Neutrophil (primary cell): Measurements from ENCODE around the gene DNMT3A.
"Not testable (repeated sequence)": the region's sequence is repeated elsewhere in the genome, so short reads cannot be mapped to it uniquely, and the experiment has no call there.

Experiments used
- H3K27ac ChIP-seq: fragments of 200-600 bp; sonication (generic); 2 replicates; pipeline ENCODE4 v1.5.1; 2016; ENCODE audit warnings: mild to moderate bottlenecking, moderate library complexity
- H3K27me3 ChIP-seq: fragments of 200-600 bp; sonication (generic); 2 replicates; pipeline ENCODE4 v1.6.0; 2016; ENCODE audit warnings: mild to moderate bottlenecking
- H3K36me3 ChIP-seq: fragments of 200-600 bp; sonication (generic); 2 replicates; pipeline ENCODE4 v1.5.1; 2017
- H3K4me1 ChIP-seq, 2 experiments: fragments of 200-600 bp in 1 of 2; sonication (generic) in 1 of 2; 1 replicate in 1 of 2; 2 replicates in 1 of 2; pipeline versions ENCODE4 v1.5.1 to v1.6.1; 2013 to 2016; ENCODE audit warnings: low read depth in 1 of 2, low read length in 1 of 2, mild to moderate bottlenecking in 1 of 2, moderate library complexity in 1 of 2; ENCODE audit not compliant: control insufficient read depth in 1 of 2, insufficient read depth in 1 of 2
- H3K4me3 ChIP-seq, 2 experiments: fragments of 200-600 bp in 1 of 2; sonication (generic) in 1 of 2; 1 replicate in 1 of 2; 2 replicates in 1 of 2; pipeline ENCODE4 v1.5.1; 2013 to 2016; ENCODE audit warnings: low read depth in 1 of 2, low read length in 1 of 2, mild to moderate bottlenecking in 1 of 2, moderate library complexity in 1 of 2
- H3K9me3 ChIP-seq: fragments of 200-600 bp; sonication (generic); 2 replicates; pipeline ENCODE4 v1.5.1; 2016
- TF ChIP-seq, protein P1 (sequence below): fragments of 200-600 bp; sonication (generic); IDR thresholded peaks from 2 replicates; pipeline ENCODE4 v1.5.1; 2016; ENCODE audit warnings: antibody characterized with exemption

The DNMT3A gene

DNA sequence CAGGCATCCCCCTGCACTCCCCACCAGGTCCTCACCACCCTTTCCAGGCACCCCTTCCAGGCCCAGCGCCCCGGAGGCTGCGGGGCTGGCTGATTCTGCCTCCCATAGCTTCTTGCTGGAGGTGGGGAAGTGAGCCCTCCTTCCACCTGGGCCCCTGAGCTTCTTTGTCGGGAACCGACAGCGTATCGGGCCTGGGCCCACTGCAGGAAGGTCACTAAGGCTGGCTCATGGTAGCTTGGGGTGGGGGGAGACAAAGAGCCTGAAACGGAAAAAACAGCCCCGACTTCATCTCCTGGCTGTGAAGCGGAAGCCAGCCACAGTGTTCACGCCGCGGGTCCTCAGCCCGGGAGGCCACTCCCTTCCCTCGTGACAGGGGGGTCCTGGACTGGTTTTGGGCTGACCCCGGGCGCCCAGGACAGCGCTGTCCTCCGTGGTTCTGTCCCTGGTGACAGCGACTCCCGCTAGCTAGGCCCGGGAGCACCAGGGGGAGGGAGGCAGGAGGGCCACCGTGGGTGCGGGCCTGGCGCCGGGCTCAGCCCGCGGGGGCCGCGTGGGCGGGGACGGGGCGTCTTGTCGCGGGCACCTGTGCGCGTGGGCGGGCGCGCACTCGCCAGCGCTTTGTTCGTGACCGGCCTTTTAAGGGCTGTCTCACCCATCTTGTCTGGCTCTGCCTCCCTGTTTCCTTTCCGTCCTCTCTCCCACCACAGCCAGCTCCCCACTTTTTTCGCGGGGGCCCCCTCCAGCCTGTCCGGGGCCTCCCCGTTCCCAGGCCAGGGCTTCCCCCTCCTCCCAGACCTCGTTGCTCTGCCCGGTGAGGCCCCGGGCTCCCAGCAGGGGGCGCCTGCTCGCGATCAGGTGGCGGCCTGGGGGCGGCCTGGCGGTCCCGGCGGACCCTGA is 64.9 kb downstream of the DNMT3A start:
- H3K4me3 ChIP-seq: peak overlapping the region; percentile 44 to 53
- H3K4me1 ChIP-seq: peaks cover 24 to 26% of the 10 kb centered on the region in 2 experiments
- H3K9me3 ChIP-seq: no peaks in the 10 kb centered on the region
- peaks cover 9% of the 10 kb centered on the region for H3K27me3 ChIP-seq
- peaks cover 50% of the 10 kb centered on the region for H3K36me3 ChIP-seq
- TF ChIP-seq, protein P1, sequence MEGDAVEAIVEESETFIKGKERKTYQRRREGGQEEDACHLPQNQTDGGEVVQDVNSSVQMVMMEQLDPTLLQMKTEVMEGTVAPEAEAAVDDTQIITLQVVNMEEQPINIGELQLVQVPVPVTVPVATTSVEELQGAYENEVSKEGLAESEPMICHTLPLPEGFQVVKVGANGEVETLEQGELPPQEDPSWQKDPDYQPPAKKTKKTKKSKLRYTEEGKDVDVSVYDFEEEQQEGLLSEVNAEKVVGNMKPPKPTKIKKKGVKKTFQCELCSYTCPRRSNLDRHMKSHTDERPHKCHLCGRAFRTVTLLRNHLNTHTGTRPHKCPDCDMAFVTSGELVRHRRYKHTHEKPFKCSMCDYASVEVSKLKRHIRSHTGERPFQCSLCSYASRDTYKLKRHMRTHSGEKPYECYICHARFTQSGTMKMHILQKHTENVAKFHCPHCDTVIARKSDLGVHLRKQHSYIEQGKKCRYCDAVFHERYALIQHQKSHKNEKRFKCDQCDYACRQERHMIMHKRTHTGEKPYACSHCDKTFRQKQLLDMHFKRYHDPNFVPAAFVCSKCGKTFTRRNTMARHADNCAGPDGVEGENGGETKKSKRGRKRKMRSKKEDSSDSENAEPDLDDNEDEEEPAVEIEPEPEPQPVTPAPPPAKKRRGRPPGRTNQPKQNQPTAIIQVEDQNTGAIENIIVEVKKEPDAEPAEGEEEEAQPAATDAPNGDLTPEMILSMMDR: peak; percentile 75
- H3K27ac ChIP-seq: no peak overlapping the region

DNA sequence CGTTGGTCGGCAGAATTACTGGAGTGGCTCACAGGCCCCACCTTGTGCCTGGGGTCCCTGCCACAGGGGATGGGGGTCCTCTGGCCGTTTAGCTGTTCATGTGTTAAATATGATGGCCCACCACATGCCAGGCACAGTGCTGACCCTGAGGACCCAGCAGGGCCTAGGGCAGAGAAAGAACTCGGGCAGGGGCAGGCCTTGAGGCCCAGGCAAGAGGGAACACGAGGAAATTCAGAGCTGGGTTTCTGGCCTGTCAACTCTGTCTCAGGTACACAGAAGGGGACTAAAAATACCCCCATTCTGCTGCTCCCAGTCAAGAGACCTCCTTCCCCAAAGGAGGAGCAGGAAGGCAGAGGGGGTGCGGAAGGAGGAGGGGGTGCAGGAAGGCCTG is 66.2 kb downstream of the DNMT3A start:
- no peak overlapping the region for H3K27ac ChIP-seq
- H3K9me3 ChIP-seq: no peaks in the 10 kb centered on the region
- no peak overlapping the region for H3K4me3 ChIP-seq
- H3K36me3 ChIP-seq: peaks cover 50% of the 10 kb centered on the region
- H3K27me3 ChIP-seq: peaks cover 9% of the 10 kb centered on the region
- H3K4me1 ChIP-seq: peaks cover 24 to 26% of the 10 kb centered on the region in 2 experiments
- TF ChIP-seq, protein P1: no peak

DNA sequence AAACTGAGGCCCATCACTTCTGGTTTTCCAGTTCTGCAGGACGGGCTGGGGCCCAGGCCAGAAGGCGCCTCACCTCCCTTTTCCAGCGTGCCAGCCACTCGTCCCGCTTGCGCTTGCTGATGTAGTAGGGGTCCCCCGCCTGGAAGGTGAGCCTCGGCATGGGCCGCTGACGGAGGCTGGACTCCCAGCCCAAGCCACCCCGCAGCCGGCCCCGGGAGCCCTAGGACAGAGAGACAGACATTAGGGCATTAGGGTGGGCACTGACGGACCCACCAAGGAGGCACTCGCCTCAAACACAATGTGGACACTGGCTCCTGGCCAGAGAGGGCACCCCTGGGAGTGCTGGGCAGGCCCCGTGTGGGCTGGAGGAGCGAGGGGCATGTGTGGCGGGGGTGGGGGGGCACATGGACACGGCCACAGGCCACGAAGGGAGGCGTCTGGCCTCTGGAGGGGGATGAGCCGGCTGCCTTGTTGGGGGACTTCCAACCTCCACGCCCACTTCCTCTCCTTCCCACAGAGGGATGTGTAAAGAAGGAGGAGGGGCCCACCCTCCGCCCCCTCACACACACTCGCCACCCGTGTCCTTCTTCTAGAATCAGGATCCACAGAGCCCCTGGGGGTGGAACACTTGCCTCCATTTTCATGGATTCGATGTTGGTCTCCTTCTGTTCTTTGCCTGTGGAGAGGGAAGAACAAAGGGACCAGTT is 66.7 kb downstream of the DNMT3A start:
- peaks cover 24 to 26% of the 10 kb centered on the region in 2 experiments for H3K4me1 ChIP-seq
- H3K9me3 ChIP-seq: no peaks in the 10 kb centered on the region
- H3K36me3 ChIP-seq: peaks cover 53% of the 10 kb centered on the region
- H3K27me3 ChIP-seq: peaks cover 9% of the 10 kb centered on the region
- H3K4me3 ChIP-seq: no peak overlapping the region
- no peak overlapping the region for H3K27ac ChIP-seq
- TF ChIP-seq, protein P1: no peak

DNA sequence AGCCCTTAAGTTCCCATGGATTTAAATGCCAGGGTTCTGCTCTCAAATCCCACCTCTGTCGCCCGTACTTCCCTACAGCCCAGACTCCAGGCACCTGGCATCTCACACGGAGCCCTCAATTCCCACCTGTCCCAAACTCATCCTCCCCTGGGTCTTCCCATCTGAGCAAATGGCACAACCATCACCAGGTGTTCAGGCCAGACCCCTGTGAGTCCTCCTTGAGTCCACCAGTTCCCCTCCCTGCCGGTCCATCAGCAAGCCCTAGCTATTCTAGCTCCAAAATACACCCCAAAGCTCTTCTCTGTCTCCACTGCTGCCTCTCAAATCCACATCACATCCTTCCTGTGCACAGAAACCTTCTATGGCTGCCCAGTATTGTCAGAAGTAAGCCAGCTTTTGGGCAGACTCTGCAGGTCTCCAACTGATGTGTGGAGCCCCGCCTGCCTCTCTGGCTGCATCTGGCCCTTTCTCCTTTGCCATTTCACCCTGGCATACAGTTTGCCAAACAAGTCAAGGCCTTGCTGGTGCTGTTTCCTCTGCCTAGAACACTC is 67.7 kb downstream of the DNMT3A start:
- Histone ChIP-seq H3K9me3 (no peaks in the 10 kb centered on the region), H3K4me3 (no peak overlapping the region), H3K36me3 (peaks cover 62% of the 10 kb centered on the region), H3K4me1 (peaks cover 18% of the 10 kb centered on the region in 2 experiments), H3K27me3 (peaks cover 9% of the 10 kb centered on the region), H3K27ac (no peak overlapping the region)
- TF ChIP-seq, protein P1: no peak

DNA sequence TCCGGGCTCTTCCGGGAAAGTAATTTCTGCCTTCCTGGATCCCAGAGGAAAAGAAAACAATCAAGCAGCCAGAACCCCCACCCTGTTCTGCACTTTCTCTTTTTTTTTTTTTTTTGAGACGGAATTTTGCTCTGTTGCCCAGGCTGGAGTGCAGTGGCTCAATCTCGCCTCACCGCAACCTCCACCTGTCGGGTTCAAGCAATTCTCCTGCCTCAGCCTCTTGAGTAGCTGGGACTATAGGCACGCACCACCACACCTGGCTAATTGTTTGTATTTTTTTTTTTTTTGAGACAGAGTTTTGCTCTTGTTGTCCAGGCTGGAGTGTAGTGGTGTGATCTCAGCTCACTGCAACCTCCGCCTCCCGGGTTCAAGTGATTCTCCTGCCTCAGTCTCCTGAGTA is 69.0 kb downstream of the DNMT3A start:
- not testable (repeated sequence) for H3K27ac ChIP-seq
- peaks cover 14 to 15% of the 10 kb centered on the region in 2 experiments for H3K4me1 ChIP-seq

More for the DNA sequence above, 69.0 kb downstream of the DNMT3A start:
- not testable (repeated sequence) for H3K4me3 ChIP-seq, H3K27me3 ChIP-seq, H3K9me3 ChIP-seq
- H3K36me3 ChIP-seq: peaks cover 76% of the 10 kb centered on the region
